ENCODE measurements around the gene HNRNPL. TPM values are rescaled to one million over a fixed set of nuclear protein-coding genes. Genes with fewer than 3 reads are reported as not detected.

HNRNPL gene
- total and polyA plus RNA-seq, 9 of the 15 experiments (the other 6 are each of a cell fraction or from before 2014, with no cell fraction given), result 39.5 to 610 (median 299) TPM

DNA sequence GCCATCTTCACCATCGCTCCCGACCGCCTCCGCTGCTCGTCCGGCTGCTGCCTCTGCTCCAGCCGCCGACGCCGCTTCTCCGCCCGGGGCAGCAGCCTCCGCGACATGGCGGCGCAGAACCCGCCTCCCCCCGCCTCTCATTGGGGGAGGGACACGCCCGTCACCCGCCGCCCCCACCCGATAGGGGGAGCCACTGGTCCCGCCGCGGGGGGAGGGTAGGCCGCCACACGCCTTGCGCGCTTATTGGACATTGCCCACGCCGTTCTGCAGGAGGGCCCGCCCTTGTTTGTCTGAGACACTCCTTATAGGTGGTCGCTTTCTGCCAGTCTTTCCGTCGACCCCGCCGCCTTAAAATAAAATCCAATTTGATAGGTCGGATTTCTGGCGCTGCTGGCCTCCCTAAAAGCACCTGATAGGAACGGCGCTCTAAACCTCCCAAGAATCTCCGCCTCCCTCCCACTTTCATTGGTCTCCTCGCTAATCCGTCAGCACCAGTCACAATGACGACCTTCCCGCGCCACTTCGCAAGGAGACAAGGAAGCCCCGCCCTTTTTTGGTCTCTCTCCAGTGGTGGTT is at the start of gene HNRNPL (continued):
- TF ChIP-seq CEBPZ (IDR thresholded peaks at IDR 0.05; ENCODE audit: borderline replicate concordance, low read depth, low read length) (peak; percentile 94), SOX6 (IDR thresholded peaks at IDR 0.05) (no peak), ATF4 (CRISPR knock-in tag; IDR thresholded peaks at IDR 0.05) (no peak), KAT7 (CRISPR knock-in tag; IDR thresholded peaks at IDR 0.05; ENCODE audit: borderline replicate concordance) (no peak), ETS2 (tag; IDR thresholded peaks at IDR 0.05; ENCODE audit: borderline replicate concordance, poor library complexity, severe bottlenecking) (no peak), SLC30A9 (CRISPR knock-in tag; IDR thresholded peaks at IDR 0.05) (no peak), NCOA6 (IDR thresholded peaks at IDR 0.05) (no peak), ZNF75A (CRISPR knock-in tag; IDR thresholded peaks at IDR 0.05) (no peak), ZC3H4 (CRISPR knock-in tag; IDR thresholded peaks at IDR 0.05; ENCODE audit: borderline replicate concordance) (no peak), MEF2D (tag; conservative IDR thresholded peaks at IDR 0.05; ENCODE audit: low read depth) (no peak), ZSCAN29 (IDR thresholded peaks at IDR 0.05) (no peak), PRPF4 (IDR thresholded peaks at IDR 0.05; ENCODE audit: insufficient read depth, low read depth, low read length, poor library complexity, severe bottlenecking) (no peak), PURB (CRISPR knock-in tag; IDR thresholded peaks at IDR 0.05; ENCODE audit: low read depth) (no peak), LARP7 (IDR thresholded peaks at IDR 0.05) (no peak), RUNX1 (IDR thresholded peaks at IDR 0.05; ENCODE audit: low read depth) (no peak), ZNF224 (CRISPR knock-in tag; IDR thresholded peaks at IDR 0.05) (no peak), BRD9 (IDR thresholded peaks at IDR 0.05; ENCODE audit: low read depth, partially characterized antibody) (no peak), ZBTB33 (CRISPR knock-in tag; IDR thresholded peaks at IDR 0.05) (no peak), MTF1 (CRISPR knock-in tag; IDR thresholded peaks at IDR 0.05; ENCODE audit: borderline replicate concordance) (no peak), NR1H2 (CRISPR knock-in tag; IDR thresholded peaks at IDR 0.05) (no peak)
- TF ChIP-seq, protein P1, sequence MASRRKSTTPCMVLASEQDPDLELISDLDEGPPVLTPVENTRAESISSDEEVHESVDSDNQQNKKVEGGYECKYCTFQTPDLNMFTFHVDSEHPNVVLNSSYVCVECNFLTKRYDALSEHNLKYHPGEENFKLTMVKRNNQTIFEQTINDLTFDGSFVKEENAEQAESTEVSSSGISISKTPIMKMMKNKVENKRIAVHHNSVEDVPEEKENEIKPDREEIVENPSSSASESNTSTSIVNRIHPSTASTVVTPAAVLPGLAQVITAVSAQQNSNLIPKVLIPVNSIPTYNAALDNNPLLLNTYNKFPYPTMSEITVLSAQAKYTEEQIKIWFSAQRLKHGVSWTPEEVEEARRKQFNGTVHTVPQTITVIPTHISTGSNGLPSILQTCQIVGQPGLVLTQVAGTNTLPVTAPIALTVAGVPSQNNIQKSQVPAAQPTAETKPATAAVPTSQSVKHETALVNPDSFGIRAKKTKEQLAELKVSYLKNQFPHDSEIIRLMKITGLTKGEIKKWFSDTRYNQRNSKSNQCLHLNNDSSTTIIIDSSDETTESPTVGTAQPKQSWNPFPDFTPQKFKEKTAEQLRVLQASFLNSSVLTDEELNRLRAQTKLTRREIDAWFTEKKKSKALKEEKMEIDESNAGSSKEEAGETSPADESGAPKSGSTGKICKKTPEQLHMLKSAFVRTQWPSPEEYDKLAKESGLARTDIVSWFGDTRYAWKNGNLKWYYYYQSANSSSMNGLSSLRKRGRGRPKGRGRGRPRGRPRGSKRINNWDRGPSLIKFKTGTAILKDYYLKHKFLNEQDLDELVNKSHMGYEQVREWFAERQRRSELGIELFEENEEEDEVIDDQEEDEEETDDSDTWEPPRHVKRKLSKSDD (conservative IDR thresholded peaks at IDR 0.05; ENCODE audit: low read length), result no peak
